SK-N-SH treated with all-trans-retinoic acid at 6 μM for 48 hours (cell line): ENCODE measurements around the gene CHST8.

Experiments used
- ATAC-seq: fragments of 200-7000 bp; cut with Tn5 transposase; 3 replicates; pipeline ENCODE4 v1.9.1; 2020; ENCODE audit warnings: mild to moderate bottlenecking, moderate library complexity
- ARNTL ChIP-seq: fragments of 450-650 bp; formaldehyde crosslinking; IDR thresholded peaks from 2 replicates; pipeline ENCODE4 v1.5.0; 2020; ENCODE audit warnings: low read depth, mild to moderate bottlenecking, moderate library complexity, borderline replicate concordance
- BACH2 ChIP-seq: fragments of 250-450 bp; sonication (Bioruptor Pico); IDR thresholded peaks from 2 replicates; pipeline ENCODE4 v1.9.0; 2021; ENCODE audit warnings: mild to moderate bottlenecking, borderline replicate concordance
- CSDC2 ChIP-seq: fragments of 250-450 bp; sonication (Bioruptor Pico); IDR thresholded peaks from 2 replicates; pipeline ENCODE4 v1.5.0; 2020; ENCODE audit warnings: mild to moderate bottlenecking, moderate library complexity
- ESRRG ChIP-seq: fragments of 250-450 bp; sonication (Bioruptor Pico); IDR thresholded peaks from 2 replicates; pipeline ENCODE4 v1.6.1; 2021; ENCODE audit warnings: mild to moderate bottlenecking
- ISL1 ChIP-seq: fragments of 250-450 bp; sonication (Bioruptor Pico); IDR thresholded peaks from 2 replicates; pipeline ENCODE4 v2.1.2; 2022; ENCODE audit warnings: mild to moderate bottlenecking, moderate library complexity
- OSR1 ChIP-seq: fragments of 250-450 bp; sonication (Bioruptor Pico); IDR thresholded peaks from 2 replicates; pipeline ENCODE4 v1.8.0; 2022; ENCODE audit warnings: moderate library complexity, mild to moderate bottlenecking, inconsistent platforms
- PPARA ChIP-seq: fragments of 250-450 bp; sonication (Bioruptor Pico); IDR thresholded peaks from 2 replicates; pipeline ENCODE4 v1.5.0; 2020; ENCODE audit warnings: mild to moderate bottlenecking, borderline replicate concordance
- SNAI2 ChIP-seq: fragments of 250-450 bp; sonication (Bioruptor Pico); IDR thresholded peaks from 2 replicates; pipeline ENCODE4 v1.5.0; 2020; ENCODE audit warnings: mild to moderate bottlenecking, moderate library complexity
- TCF4 ChIP-seq: fragments of 250-450 bp; sonication (Bioruptor Pico); IDR thresholded peaks from 2 replicates; pipeline ENCODE4 v1.8.0; 2021; ENCODE audit warnings: mild to moderate bottlenecking, moderate library complexity, borderline replicate concordance
- TOX ChIP-seq: fragments of 250-450 bp; sonication (Bioruptor Pico); IDR thresholded peaks from 2 replicates; pipeline ENCODE4 v1.8.0; 2021; ENCODE audit warnings: mild to moderate bottlenecking, moderate library complexity, borderline replicate concordance
- ZC3H10 ChIP-seq: fragments of 250-450 bp; sonication (Bioruptor Pico); IDR thresholded peaks from 2 replicates; pipeline ENCODE4 v1.5.1; 2021; ENCODE audit warnings: mild to moderate bottlenecking, moderate library complexity
- ZFP3 ChIP-seq: fragments of 250-450 bp; sonication (Bioruptor Pico); IDR thresholded peaks from 2 replicates; pipeline ENCODE4 v1.5.0; 2020; ENCODE audit warnings: mild to moderate bottlenecking, moderate library complexity
- ZNF565 ChIP-seq: fragments of 450-650 bp; formaldehyde crosslinking; conservative IDR thresholded peaks from 2 replicates; pipeline ENCODE4 v1.5.0; 2020; ENCODE audit warnings: low read depth, mild to moderate bottlenecking, moderate library complexity
- ZNF70 ChIP-seq: fragments of 450-650 bp; formaldehyde crosslinking; IDR thresholded peaks from 2 replicates; pipeline ENCODE4 v1.5.0; 2020; ENCODE audit warnings: mild to moderate bottlenecking, moderate library complexity
- ZNF8 ChIP-seq: fragments of 450-650 bp; formaldehyde crosslinking; IDR thresholded peaks from 2 replicates; pipeline ENCODE4 v1.5.0; 2020; ENCODE audit warnings: mild to moderate bottlenecking, moderate library complexity
- TF ChIP-seq, protein P1 (sequence below): fragments of 250-450 bp; sonication (Bioruptor Pico); IDR thresholded peaks from 2 replicates; pipeline ENCODE4 v1.8.0; 2020; ENCODE audit warnings: mild to moderate bottlenecking, moderate library complexity, borderline replicate concordance
- TF ChIP-seq, protein P2 (sequence below): fragments of 250-450 bp; sonication (Bioruptor Pico); IDR thresholded peaks from 2 replicates; pipeline ENCODE4 v1.8.0; 2021; ENCODE audit warnings: low read depth, mild to moderate bottlenecking, moderate library complexity, borderline replicate concordance
- TF ChIP-seq, protein P3 (sequence below): fragments of 250-450 bp; sonication (Bioruptor Pico); IDR thresholded peaks from 2 replicates; pipeline ENCODE4 v1.5.1; 2021; ENCODE audit warnings: mild to moderate bottlenecking, moderate library complexity
- TF ChIP-seq, protein P4 (sequence below): fragments of 250-450 bp; sonication (Bioruptor Pico); IDR thresholded peaks from 2 replicates; pipeline ENCODE4 v1.5.1; 2020; ENCODE audit warnings: low read depth, mild to moderate bottlenecking, moderate library complexity

The CHST8 gene

GRCh38 chr19:33665776-33666595 is 44.2 kb downstream of the CHST8 start:
- TF ChIP-seq ZNF8 (CRISPR knock-in tag) = no peak
- no peak for TF ChIP-seq SNAI2 (CRISPR knock-in tag)
- TF ChIP-seq ESRRG (CRISPR knock-in tag) = no peak
- no peak for TF ChIP-seq CSDC2 (CRISPR knock-in tag)
- TF ChIP-seq, protein P1, sequence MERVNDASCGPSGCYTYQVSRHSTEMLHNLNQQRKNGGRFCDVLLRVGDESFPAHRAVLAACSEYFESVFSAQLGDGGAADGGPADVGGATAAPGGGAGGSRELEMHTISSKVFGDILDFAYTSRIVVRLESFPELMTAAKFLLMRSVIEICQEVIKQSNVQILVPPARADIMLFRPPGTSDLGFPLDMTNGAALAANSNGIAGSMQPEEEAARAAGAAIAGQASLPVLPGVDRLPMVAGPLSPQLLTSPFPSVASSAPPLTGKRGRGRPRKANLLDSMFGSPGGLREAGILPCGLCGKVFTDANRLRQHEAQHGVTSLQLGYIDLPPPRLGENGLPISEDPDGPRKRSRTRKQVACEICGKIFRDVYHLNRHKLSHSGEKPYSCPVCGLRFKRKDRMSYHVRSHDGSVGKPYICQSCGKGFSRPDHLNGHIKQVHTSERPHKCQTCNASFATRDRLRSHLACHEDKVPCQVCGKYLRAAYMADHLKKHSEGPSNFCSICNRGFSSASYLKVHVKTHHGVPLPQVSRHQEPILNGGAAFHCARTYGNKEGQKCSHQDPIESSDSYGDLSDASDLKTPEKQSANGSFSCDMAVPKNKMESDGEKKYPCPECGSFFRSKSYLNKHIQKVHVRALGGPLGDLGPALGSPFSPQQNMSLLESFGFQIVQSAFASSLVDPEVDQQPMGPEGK (CRISPR knock-in tag) = no peak
- no peak for TF ChIP-seq ZNF565
- no peak for TF ChIP-seq ISL1 (CRISPR knock-in tag)
- ATAC-seq = no peak

GRCh38 chr19:33667141-33667650 is 45.4 kb downstream of the CHST8 start:
- no peak for ATAC-seq
- TF ChIP-seq ZFP3 = no peak
- no peak for TF ChIP-seq ZNF565
- TF ChIP-seq, protein P1 (CRISPR knock-in tag) = no peak
- TF ChIP-seq CSDC2 (CRISPR knock-in tag) = no peak
- TF ChIP-seq, protein P2, sequence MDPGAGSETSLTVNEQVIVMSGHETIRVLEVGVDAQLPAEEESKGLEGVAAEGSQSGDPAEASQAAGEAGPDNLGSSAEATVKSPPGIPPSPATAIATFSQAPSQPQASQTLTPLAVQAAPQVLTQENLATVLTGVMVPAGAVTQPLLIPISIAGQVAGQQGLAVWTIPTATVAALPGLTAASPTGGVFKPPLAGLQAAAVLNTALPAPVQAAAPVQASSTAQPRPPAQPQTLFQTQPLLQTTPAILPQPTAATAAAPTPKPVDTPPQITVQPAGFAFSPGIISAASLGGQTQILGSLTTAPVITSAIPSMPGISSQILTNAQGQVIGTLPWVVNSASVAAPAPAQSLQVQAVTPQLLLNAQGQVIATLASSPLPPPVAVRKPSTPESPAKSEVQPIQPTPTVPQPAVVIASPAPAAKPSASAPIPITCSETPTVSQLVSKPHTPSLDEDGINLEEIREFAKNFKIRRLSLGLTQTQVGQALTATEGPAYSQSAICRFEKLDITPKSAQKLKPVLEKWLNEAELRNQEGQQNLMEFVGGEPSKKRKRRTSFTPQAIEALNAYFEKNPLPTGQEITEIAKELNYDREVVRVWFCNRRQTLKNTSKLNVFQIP (CRISPR knock-in tag) = no peak
- no peak for TF ChIP-seq ZNF8 (CRISPR knock-in tag)
- TF ChIP-seq TCF4 = no peak
- no peak for TF ChIP-seq ARNTL (CRISPR knock-in tag)
- no peak for TF ChIP-seq BACH2
- TF ChIP-seq, protein P3, sequence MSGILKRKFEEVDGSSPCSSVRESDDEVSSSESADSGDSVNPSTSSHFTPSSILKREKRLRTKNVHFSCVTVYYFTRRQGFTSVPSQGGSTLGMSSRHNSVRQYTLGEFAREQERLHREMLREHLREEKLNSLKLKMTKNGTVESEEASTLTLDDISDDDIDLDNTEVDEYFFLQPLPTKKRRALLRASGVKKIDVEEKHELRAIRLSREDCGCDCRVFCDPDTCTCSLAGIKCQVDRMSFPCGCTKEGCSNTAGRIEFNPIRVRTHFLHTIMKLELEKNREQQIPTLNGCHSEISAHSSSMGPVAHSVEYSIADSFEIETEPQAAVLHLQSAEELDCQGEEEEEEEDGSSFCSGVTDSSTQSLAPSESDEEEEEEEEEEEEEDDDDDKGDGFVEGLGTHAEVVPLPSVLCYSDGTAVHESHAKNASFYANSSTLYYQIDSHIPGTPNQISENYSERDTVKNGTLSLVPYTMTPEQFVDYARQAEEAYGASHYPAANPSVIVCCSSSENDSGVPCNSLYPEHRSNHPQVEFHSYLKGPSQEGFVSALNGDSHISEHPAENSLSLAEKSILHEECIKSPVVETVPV (CRISPR knock-in tag) = no peak
- TF ChIP-seq OSR1 (CRISPR knock-in tag) = no peak
- TF ChIP-seq ZNF70 = no peak
- TF ChIP-seq ISL1 (CRISPR knock-in tag) = no peak
- no peak for TF ChIP-seq ZC3H10 (CRISPR knock-in tag)
- TF ChIP-seq PPARA (CRISPR knock-in tag) = no peak

DNA sequence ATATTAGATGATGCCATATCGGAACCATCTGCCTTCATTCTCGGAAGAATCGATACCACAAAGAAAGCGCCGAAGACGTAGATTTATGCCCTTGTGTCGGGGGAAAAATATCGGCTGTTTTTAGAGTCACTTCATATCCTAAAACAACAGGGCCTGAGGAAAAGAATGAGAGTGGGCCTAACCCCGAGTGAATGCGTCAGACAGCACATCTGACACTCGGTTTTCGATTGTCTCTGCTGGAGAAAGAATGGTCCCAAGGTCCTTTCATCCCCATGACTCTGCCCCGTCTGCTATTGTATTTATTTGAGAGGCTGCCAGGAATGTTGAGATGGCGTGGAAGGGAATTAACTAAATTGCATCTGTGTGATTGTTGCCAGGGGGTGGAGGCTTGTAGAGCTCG is 46.1 kb downstream of the CHST8 start:
- ATAC-seq = no peak
- TF ChIP-seq BACH2 = no peak
- no peak for TF ChIP-seq ESRRG (CRISPR knock-in tag)
- no peak for TF ChIP-seq SNAI2 (CRISPR knock-in tag)

GRCh38 chr19:33668968-33669367 is 47.2 kb downstream of the CHST8 start:
- no peak for ATAC-seq
- TF ChIP-seq SNAI2 (CRISPR knock-in tag) = no peak
- TF ChIP-seq, protein P1 (CRISPR knock-in tag) = no peak
- no peak for TF ChIP-seq ESRRG (CRISPR knock-in tag)
- no peak for TF ChIP-seq ZC3H10 (CRISPR knock-in tag)
- TF ChIP-seq TCF4 = no peak
- no peak for TF ChIP-seq BACH2
- TF ChIP-seq, protein P3 (CRISPR knock-in tag) = no peak
- no peak for TF ChIP-seq ZNF8 (CRISPR knock-in tag)
- TF ChIP-seq ZNF565 = no peak
- TF ChIP-seq CSDC2 (CRISPR knock-in tag) = no peak
- no peak for TF ChIP-seq PPARA (CRISPR knock-in tag)
- TF ChIP-seq, protein P4, sequence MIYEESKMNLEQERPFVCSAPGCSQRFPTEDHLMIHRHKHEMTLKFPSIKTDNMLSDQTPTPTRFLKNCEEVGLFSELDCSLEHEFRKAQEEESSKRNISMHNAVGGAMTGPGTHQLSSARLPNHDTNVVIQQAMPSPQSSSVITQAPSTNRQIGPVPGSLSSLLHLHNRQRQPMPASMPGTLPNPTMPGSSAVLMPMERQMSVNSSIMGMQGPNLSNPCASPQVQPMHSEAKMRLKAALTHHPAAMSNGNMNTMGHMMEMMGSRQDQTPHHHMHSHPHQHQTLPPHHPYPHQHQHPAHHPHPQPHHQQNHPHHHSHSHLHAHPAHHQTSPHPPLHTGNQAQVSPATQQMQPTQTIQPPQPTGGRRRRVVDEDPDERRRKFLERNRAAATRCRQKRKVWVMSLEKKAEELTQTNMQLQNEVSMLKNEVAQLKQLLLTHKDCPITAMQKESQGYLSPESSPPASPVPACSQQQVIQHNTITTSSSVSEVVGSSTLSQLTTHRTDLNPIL (CRISPR knock-in tag) = no peak
- TF ChIP-seq TOX (CRISPR knock-in tag) = no peak
- TF ChIP-seq OSR1 (CRISPR knock-in tag) = no peak
